ENCODE measurements around the gene MARCHF11.

The MARCHF11 gene

DNA sequence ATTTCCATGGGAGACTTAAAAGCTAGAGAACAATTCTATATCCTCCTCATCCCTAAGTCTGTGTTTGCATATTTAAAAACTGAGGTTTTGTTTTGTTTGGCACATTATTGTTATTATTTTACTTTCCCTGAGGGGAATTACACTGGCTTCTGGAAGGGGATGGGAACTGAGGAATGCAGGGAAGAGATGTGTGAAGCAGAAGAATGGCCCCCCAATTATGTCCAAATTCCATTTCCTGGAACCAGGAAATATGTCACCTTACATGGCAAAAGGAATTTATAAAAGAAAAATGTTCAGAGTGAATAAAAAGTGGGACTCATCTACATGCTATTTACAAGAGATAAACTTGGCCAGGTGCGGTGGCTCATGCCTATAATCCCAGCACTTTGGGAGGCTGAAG, 129.8 kb downstream of the MARCHF11 start:
- no peak for DNase-seq

DNA sequence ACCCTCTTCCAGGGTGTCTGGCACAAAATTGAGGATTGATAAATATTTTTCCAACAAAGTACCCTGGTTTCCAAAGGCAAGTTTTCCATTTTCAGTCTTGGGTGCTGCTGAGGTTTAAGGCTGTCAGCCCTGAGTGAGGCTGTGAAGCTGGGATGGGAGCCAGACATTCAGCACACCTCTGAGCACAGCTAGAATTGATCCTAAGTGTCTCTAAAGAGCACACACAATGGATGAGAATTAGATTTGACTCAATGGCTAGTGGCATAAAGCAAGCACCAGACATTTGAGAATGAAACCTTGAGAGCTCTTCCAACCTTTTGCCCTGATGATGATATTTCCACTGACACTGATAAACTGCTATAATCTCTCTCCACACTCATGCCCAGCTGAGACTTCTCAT, 131.5 kb downstream of the MARCHF11 start:
- no peak for DNase-seq

DNA sequence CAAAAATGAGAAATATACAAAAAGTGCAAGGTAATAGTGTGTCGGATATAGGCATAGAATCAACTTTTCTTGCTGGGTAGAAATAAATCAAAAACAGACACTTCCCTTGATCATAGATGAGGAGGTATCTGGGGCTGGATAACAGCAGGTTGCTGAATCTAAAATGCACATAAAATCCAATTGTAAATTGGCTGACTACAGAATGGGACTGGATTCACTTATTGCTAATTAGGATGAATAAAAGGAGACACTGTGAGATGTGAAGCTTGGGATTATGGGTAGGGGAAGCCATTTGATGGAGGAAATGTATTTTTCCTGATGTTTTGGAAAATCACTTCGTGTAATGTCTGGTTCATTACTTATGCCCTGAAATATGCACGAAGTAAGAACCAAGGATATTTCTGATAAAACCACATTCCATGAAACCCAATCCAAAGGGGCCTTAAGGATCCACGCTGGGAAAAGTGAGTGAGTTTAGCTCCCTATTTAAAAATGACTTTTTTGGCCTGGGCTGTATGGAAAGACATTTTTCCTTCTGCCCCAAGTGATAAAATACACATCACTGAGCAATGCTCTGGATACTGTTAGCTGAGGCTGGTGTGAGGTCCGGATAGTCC, 136.1 kb downstream of the MARCHF11 start:
- no peak for DNase-seq

DNA sequence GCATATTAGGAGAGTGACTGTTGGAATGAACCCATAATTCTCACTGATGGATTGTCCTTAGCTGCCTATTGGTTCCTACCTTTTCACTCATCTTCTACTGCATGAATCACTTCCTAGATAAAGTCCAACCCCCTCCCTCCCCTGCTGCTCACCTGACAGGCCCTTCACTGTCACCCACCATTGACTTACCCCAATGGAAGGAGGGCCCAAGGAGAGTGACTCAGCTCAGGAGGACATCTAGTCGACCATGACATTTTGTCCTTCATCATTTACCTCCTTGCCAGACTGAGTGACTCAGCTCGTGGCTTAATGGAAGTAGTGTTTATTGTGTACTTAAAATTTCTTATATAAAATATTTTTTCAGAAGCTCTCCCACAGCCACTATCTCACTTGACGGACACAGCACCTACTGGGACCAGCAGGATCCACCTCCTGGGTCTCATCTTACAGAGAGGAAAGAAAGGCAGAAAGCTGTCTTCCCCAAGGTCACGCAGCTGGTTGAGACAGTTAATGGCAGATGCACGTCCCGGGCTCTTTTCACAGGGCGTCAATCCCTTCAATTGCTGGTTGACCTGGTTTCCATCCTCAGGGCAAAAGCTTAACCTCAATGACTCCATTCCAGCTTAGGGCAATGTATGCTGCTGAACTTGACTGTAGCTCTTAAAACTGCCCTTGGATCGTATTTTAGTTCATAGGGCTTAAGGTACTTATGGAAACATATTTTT, 142.3 kb downstream of the MARCHF11 start:
- no peak for DNase-seq

DNA sequence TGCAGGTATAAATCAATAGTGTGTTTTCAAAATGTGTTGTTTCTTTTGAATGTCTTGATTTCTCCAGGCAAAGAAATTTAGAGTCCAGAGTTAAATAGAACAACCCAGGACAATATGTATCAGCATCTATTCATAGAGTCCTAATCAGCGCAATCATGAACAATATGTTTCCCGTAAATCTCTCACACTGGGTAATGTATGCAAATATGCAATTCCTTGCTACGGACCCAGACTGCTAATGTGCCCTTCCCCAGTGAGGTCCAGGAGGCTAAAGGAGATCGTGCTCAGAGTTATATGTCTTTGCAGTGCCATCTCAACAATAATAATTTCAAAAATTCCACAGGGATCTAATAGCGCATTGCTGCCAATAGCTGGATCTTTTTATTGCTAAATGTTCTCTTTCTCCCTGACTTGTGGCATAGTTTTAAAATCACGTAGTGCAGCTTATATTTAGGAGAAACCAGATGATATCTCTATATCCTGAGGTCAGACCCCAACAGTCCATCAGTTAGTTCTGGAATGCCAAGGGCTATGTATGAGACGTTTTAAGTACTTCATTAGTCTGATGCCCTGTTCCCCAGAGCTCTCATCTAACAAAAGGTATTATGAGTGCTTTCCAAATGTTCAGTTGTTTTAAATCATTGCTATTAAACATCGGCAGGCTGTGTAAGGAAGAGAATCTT, 145.1 kb downstream of the MARCHF11 start:
- DNase-seq = no peak

DNA sequence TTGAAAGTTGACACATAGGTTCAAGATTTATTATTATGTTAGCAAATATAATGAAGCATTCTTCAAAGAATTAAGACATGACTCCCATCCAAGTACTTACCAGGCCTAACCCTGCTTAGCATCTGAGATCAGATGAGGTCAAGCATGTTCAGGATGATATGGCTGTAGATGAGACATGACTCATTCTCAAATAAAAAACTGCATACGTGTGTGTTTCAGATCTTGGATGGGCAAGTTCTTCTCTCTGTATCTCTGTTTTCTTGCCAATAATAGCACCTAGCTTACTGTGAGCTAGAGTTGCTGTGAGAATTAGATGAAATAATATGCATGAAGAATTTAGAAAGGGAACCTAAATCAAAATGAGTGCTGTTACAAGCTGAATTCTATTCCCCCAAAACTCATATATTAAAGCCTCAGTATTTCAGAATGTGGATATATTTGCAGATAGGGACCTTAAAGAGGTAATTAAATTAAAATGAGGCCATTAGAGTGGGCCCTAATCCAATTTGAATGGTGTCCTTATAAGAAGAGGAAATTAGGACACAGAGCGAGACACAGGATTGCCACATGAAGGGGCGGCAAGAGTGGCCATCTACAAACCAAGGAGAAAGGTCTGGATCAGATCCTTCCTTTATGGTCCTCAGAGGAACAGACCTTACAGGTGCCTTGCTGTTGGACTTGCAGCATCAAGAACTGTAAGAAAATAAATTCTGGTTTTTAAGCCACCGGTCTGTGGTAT, 146.2 kb downstream of the MARCHF11 start:
- DNase-seq = no peak

DNA sequence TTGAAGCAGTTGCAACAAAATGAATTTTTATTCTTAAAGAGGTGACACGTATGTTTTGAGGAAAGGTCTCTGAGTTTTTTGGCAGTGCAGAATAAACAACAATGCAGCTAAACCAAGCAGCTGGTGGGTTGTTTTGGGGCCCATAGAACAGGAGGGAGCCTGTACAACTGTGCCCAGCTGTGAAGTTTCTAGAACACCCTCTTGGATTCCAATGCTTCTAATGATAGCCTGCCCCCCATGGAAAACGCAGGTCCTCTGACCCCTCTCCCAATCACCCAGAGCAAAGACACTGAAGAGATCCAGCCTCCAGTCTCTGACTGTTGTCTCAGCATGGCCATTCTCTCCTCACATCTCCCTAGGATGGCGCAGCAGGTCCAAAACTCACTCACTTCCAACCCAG, 150.9 kb downstream of the MARCHF11 start:
- DNase-seq = no peak

DNA sequence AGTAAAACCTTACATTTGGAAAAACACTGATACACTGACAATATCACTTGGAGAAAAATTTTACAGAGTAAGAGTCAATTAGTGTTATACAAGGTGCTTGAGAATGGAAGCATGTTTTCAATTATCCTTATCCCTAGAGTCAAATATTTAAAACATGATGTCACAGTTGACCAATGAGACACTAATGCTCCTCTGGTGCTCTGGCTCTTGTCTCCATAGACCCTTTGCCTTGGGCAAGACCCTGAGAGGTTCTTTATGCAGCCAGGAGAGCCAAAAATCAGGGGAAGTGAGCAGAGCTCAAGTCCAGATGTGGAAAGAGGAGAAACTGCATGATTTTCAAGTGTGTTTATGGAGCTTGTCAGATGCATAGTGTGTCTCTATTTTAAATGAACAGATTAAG, 153.9 kb downstream of the MARCHF11 start:
- no peak for DNase-seq

DNA sequence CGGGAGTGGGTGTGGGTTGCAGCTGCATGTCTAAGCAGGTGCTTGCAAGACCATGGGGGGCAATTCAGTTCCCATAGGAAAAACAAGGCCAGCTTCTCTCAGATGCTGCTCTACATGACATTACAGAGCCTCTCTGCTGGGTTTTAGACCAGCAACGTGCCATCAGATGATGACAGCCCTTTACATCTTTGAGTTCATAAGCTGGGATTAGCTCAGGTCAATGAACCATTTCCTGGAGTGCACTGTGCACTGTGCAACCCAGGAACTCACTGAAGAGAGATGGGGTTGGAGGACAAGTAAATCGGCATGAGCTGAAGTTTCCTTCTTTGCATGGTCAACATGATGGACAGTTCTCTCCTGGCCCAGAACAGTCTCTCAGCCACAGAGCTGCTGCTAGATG, 160.6 kb downstream of the MARCHF11 start:
- no peak for DNase-seq

DNA sequence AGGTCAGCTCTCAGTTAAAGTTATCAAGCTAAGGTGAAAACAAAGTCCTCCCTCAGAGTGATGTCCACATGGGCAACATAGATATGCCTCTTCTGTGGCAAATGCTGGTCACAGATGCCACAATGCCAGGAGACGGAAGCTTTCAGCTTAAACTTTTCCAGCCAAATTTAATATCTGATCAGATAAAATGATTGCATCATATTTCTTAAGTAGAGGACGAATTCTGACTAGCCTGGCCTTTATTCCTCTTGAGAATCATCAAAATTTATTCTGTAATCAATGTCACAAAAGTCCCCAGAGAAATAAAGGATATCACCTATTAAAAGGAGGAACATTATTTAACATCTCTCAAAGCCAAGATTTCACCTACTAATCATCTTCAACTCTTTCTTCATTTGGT, 161.9 kb downstream of the MARCHF11 start:
- DNase-seq = no peak

All from activated T-cell treated with anti-CD3 and anti-CD28 coated beads, Interleukin-2, amount 50 U/mL, for 1 hour (primary cell).